ENCODE measurements around the gene VILL. TPM values are rescaled to one million over a fixed set of nuclear protein-coding genes. Genes with fewer than 3 reads are reported as not detected.

The VILL gene
- total RNA-seq, 1 experiment from 2014 or later: 5.7 TPM

GRCh38 chr3:37986479-37987314 lies 3.9 kb upstream of the VILL start:
- H3K4me3 ChIP-seq (ENCODE audit: low read depth in 2 of 2, low read length in 2 of 2): no peak overlapping the region
- ChIA-PET POLR2A (no interaction called here), CTCF (no interaction called here)
- H3K36me3 ChIP-seq (ENCODE audit: control insufficient read depth, insufficient read depth, low read length): no peaks in the 10 kb centered on the region
- DNase-seq (ENCODE audit: low read depth, low spot score): no peak
- H3K4me1 ChIP-seq (ENCODE audit: control insufficient read depth, insufficient read depth, low read length): no peaks in the 10 kb centered on the region
- intact Hi-C loops (cut with micrococcal nuclease; ENCODE audit: unreplicated experiment) (no loop called here), in situ Hi-C loops (cut with HindIII; ENCODE audit: low pct_unique_long_range_greater_than_20kb, low sequenced_read_pairs) (no loop called here)
- H3K9me3 ChIP-seq (ENCODE audit: control insufficient read depth, insufficient read depth, low read depth, low read length): no peaks in the 10 kb centered on the region
- BruUV-seq (replicated peaks): no TSS peak
- ATAC-seq: no peak
- no peak for TF ChIP-seq TCF7L2 (IDR thresholded peaks at IDR 0.05; ENCODE audit: low read depth, low read length)
- TF ChIP-seq, protein P1, sequence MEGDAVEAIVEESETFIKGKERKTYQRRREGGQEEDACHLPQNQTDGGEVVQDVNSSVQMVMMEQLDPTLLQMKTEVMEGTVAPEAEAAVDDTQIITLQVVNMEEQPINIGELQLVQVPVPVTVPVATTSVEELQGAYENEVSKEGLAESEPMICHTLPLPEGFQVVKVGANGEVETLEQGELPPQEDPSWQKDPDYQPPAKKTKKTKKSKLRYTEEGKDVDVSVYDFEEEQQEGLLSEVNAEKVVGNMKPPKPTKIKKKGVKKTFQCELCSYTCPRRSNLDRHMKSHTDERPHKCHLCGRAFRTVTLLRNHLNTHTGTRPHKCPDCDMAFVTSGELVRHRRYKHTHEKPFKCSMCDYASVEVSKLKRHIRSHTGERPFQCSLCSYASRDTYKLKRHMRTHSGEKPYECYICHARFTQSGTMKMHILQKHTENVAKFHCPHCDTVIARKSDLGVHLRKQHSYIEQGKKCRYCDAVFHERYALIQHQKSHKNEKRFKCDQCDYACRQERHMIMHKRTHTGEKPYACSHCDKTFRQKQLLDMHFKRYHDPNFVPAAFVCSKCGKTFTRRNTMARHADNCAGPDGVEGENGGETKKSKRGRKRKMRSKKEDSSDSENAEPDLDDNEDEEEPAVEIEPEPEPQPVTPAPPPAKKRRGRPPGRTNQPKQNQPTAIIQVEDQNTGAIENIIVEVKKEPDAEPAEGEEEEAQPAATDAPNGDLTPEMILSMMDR (IDR thresholded peaks at IDR 0.05): no peak
- no peak for TF ChIP-seq SIN3A (IDR thresholded peaks at IDR 0.05; ENCODE audit: borderline replicate concordance, insufficient read depth, low read depth, low read length)
- no peak for TF ChIP-seq REST (IDR thresholded peaks at IDR 0.05; ENCODE audit: insufficient read depth in 1 of 2, low read depth in 2 of 2, low read length in 1 of 2)
- TF ChIP-seq POLR2AphosphoS5 (IDR thresholded peaks at IDR 0.05; ENCODE audit: low read depth, low read length): no peak
- no peak overlapping the region for H3K27ac ChIP-seq (ENCODE audit: low read length)
- no peaks in the 10 kb centered on the region for H3K27me3 ChIP-seq (ENCODE audit: control insufficient read depth, insufficient read depth, low read length)

DNA sequence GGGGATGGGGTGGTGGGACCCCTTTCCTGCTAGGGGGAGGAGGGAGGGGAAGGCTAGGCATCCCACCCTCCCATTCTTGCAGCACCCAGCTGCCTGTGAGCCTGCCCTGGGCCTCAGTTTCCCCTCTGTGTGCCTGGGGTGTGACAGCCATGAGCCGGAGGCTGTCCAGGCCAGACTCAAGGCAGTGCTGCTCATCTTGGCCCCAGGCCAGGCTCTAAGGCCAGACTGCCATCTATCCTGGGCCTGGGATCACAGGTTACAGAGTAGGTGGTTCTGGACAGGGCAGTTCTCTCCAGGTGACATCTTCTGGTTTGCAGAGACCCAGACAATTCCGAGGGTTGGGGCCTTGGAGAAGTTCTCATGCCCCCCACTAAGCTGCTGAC lies 3.3 kb upstream of the VILL start:
- ChIA-PET CTCF (no interaction called here), POLR2A (no interaction called here)
- in situ Hi-C loops (cut with HindIII; ENCODE audit: low pct_unique_long_range_greater_than_20kb, low sequenced_read_pairs): no loop called here
- H3K4me1 ChIP-seq (ENCODE audit: control insufficient read depth, insufficient read depth, low read length): no peaks in the 10 kb centered on the region
- DNase-seq (ENCODE audit: low read depth, low spot score) (no peak), ATAC-seq (no peak)
- no peak for TF ChIP-seq POLR2AphosphoS5 (IDR thresholded peaks at IDR 0.05; ENCODE audit: low read depth, low read length)
- TF ChIP-seq SIN3A (IDR thresholded peaks at IDR 0.05; ENCODE audit: borderline replicate concordance, insufficient read depth, low read depth, low read length): no peak
- TF ChIP-seq TCF7L2 (IDR thresholded peaks at IDR 0.05; ENCODE audit: low read depth, low read length): no peak
- TF ChIP-seq REST (IDR thresholded peaks at IDR 0.05; ENCODE audit: insufficient read depth in 1 of 2, low read depth in 2 of 2, low read length in 1 of 2): no peak
- TF ChIP-seq, protein P1 (IDR thresholded peaks at IDR 0.05): no peak
- H3K36me3 ChIP-seq (ENCODE audit: control insufficient read depth, insufficient read depth, low read length): no peaks in the 10 kb centered on the region
- BruUV-seq (replicated peaks): no TSS peak
- no peaks in the 10 kb centered on the region for H3K9me3 ChIP-seq (ENCODE audit: control insufficient read depth, insufficient read depth, low read depth, low read length)
- H3K27me3 ChIP-seq (ENCODE audit: control insufficient read depth, insufficient read depth, low read length): no peaks in the 10 kb centered on the region
- intact Hi-C loops (cut with micrococcal nuclease; ENCODE audit: unreplicated experiment): no loop called here
- no peak overlapping the region for H3K4me3 ChIP-seq (ENCODE audit: low read depth in 2 of 2, low read length in 2 of 2)
- no peak overlapping the region for H3K27ac ChIP-seq (ENCODE audit: low read length)

All from Panc1 (cell line).